ENCODE results near the gene MDC1.

DNA sequence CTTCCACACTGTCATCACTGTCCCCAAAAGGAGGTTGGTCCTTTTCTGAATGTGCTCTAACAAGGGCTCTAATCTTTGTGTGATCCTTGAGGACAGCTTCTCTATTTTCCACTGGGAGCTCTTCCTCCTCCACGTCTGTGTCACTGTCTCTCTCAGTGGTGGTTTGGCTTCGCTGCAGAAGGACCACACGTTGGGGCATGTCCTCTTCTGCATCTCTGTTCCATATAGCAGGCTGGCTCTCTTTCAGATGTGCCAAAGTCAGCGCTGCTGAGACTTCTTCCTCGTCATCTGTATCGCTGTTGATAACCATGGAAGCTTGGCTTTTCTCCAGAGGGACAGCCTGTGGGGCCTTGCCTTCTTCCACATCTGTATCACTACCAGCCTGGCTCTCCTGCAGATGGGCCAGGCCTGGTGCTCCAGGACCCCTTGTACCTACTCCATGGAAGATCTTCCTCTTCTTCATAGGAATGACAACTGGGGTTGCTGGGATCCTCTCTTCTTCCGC, 4.6 kb downstream of the MDC1 start:
- TF ChIP-seq, protein P1, sequence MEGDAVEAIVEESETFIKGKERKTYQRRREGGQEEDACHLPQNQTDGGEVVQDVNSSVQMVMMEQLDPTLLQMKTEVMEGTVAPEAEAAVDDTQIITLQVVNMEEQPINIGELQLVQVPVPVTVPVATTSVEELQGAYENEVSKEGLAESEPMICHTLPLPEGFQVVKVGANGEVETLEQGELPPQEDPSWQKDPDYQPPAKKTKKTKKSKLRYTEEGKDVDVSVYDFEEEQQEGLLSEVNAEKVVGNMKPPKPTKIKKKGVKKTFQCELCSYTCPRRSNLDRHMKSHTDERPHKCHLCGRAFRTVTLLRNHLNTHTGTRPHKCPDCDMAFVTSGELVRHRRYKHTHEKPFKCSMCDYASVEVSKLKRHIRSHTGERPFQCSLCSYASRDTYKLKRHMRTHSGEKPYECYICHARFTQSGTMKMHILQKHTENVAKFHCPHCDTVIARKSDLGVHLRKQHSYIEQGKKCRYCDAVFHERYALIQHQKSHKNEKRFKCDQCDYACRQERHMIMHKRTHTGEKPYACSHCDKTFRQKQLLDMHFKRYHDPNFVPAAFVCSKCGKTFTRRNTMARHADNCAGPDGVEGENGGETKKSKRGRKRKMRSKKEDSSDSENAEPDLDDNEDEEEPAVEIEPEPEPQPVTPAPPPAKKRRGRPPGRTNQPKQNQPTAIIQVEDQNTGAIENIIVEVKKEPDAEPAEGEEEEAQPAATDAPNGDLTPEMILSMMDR (IDR thresholded peaks at IDR 0.05) = no peak
- TF ChIP-seq POLR2A (IDR thresholded peaks at IDR 0.05) = no peak

Data from tibial nerve (tissue), 3 donors.